ENCODE results near the gene EFNA5. TPM values are rescaled to one million over a fixed set of nuclear protein-coding genes. Genes with fewer than 3 reads are reported as not detected.

Gene EFNA5
- total RNA-seq (10 to 100 TPM; 11.5 to 11.8 TPM), polyA plus RNA-seq (1 to 10 TPM; 4.2 to 5.0 TPM)
- long read RNA-seq, donor 1, partial matches to known transcripts = 0 of 10 reads
- long read RNA-seq, donor 1, other reads (novel, unspliced or antisense) = 10 of 10 reads
- long read RNA-seq, donor 2, partial matches to known transcripts = 0 of 11 reads
- long read RNA-seq, donor 2, other reads (novel, unspliced or antisense) = 11 of 11 reads

DNA sequence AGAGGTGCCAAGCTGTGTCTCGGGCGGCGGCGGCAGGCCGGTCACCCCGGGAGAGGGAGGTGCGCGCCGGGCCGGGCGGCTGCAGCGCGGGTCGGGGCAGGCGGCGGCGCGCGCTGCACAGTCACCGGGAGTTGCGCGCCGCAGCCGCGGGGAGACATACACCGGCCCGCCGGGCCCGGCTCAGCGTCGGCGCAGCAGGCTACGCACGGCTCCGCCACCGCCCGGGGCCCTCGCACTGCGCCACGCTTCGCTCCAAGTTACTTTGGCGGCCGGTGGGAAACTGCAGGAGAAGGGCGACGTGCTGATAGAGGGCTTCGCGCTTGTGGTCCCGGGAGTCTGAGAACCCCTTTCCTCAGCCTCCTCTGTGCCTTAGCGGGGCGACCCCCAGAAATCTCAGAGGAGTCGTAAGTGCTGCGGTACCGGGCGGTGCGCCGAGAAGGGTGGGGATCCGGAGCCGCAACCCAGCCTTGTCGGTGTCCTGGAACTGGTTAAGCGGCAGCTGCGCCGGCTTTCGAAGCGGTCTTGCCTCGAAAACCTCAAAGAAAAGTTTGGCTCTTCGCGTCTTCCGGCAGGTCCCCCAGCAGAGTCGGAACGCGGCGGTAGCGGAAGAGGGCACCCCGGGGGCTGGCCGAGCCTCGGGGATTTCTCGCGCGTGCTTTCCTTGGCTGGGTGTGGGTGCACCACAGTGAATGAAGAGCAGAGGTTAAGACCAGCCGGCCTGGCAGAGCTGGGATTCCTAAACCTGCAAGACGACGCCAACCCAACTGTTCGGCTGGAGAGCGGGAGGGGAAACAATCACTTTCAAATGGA is at the start of gene EFNA5:
TSS of gene EFNA5 (minus strand) at position 6 of the 810 bp plus-strand sequence.
- intact Hi-C loops (cut with DNase I) = loop anchor here (5.0 to 10.0 kb wide), 3 partner anchors 246 to 1556 kb away; no protein-coding TSS in a partner anchor
- WGBS, 2 donors = 0 to 1% methylated on average over 50 to 84 of the region's 84 CpGs

DNA sequence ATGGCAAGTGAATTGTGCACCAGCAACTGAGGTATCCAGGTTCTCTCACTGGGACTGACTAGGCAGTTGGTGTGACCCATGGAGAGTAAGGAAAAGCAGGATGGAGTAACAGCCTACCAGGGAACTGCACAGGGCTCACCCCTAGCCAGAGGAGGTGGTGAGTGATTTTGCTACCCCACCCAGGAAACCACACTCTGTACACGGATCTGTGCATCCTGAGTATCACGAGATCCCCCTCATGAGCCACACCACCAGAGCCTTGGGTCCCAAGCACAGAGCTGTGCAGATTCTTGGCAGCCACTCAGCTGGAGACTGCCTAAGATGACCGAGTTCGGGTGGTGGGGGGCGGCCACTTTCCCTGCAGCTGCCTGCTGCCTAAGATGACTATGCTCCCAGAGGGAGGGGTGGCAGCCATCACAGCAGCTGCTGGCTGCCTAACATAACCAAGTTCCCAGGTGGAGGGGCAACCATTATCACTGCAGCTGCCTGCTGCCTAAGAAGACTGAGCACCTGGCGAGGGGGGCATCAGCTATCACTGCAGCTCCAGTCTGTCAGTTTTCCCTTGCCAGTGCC is 48.4 kb upstream of the EFNA5 start:
- intact Hi-C loops (cut with DNase I) = no loop called here
- Histone ChIP-seq H3K9me3 (ENCODE audit: control insufficient read depth, low read length) (peaks cover 5% of the 10 kb centered on the region), H3K36me3 (ENCODE audit: control insufficient read depth in 1 of 2, insufficient read depth in 2 of 2, low read length in 1 of 2) (no peaks in the 10 kb centered on the region), H3K4me1 (ENCODE audit: control insufficient read depth in 1 of 2, insufficient read depth in 2 of 2, low read length in 2 of 2) (no peaks in the 10 kb centered on the region), H3K4me3 (ENCODE audit: low read length in 2 of 2) (no peak overlapping the region), H3K27ac (ENCODE audit: low read depth in 1 of 2, low read length in 2 of 2) (no peak overlapping the region), H3K27me3 (ENCODE audit: control insufficient read depth in 1 of 2, insufficient read depth in 2 of 2, low read length in 1 of 2) (no peaks in the 10 kb centered on the region)
- DNase-seq (peak in 1 of 2 donors; percentile 56), ATAC-seq (ENCODE audit: low FRiP score) (peak; percentile 36)
- WGBS, 2 donors = 83 to 89% methylated on average over 6 of the region's 6 CpGs

More for the DNA sequence above, at the start of gene EFNA5:
- H3K27me3 ChIP-seq (ENCODE audit: control insufficient read depth in 1 of 2, insufficient read depth in 2 of 2, low read length in 1 of 2) = no peaks in the 10 kb centered on the region
- no peaks in the 10 kb centered on the region for H3K36me3 ChIP-seq (ENCODE audit: control insufficient read depth in 1 of 2, insufficient read depth in 2 of 2, low read length in 1 of 2)
- H3K27ac ChIP-seq (ENCODE audit: low read depth in 1 of 2, low read length in 2 of 2) = peak within 1 kb of the TSS in 1 of 2 donors; percentile 43
- no peaks in the 10 kb centered on the region for H3K4me1 ChIP-seq (ENCODE audit: control insufficient read depth in 1 of 2, insufficient read depth in 2 of 2, low read length in 2 of 2)
- ATAC-seq (ENCODE audit: low FRiP score) (peak; percentile 44), DNase-seq (peak; percentile 53 to 83)
- H3K4me3 ChIP-seq (ENCODE audit: low read length in 2 of 2) = peak within 1 kb of the TSS; percentile 52 to 85
- H3K9me3 ChIP-seq (ENCODE audit: control insufficient read depth, low read length) = no peaks in the 10 kb centered on the region

DNA sequence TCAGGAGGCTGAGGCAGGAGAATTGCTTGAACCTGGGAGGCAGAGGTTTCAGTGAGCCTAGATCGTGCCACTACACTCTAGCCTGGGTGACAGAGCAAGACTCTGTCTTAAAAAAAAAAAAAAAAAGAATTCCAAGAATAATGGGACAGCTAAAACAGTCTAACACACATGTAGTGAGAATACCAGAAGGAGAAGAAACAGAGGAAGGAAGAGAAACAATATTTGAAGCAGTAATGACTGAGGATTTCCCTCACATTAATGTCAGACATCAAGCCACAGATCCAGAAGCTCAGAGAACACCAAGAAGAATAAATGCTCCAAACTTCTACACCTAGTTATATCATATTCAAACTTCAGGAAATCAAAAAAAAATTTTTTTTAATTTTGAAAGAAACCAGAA is 47.1 kb upstream of the EFNA5 start:
- no peaks in the 10 kb centered on the region for H3K36me3 ChIP-seq (ENCODE audit: control insufficient read depth in 1 of 2, insufficient read depth in 2 of 2, low read length in 1 of 2)
- intact Hi-C loops (cut with DNase I) = no loop called here
- H3K4me3 ChIP-seq (ENCODE audit: low read length in 2 of 2) = no peak overlapping the region
- no peaks in the 10 kb centered on the region for H3K4me1 ChIP-seq (ENCODE audit: control insufficient read depth in 1 of 2, insufficient read depth in 2 of 2, low read length in 2 of 2)
- 71 to 88% methylated on average over 1 of the region's 1 CpG for WGBS, 2 donors
- no peak overlapping the region for H3K27ac ChIP-seq (ENCODE audit: low read depth in 1 of 2, low read length in 2 of 2)
- H3K9me3 ChIP-seq (ENCODE audit: control insufficient read depth, low read length) = peaks cover 5% of the 10 kb centered on the region
- DNase-seq (no peak), ATAC-seq (ENCODE audit: low FRiP score) (no peak)
- H3K27me3 ChIP-seq (ENCODE audit: control insufficient read depth in 1 of 2, insufficient read depth in 2 of 2, low read length in 1 of 2) = no peaks in the 10 kb centered on the region

DNA sequence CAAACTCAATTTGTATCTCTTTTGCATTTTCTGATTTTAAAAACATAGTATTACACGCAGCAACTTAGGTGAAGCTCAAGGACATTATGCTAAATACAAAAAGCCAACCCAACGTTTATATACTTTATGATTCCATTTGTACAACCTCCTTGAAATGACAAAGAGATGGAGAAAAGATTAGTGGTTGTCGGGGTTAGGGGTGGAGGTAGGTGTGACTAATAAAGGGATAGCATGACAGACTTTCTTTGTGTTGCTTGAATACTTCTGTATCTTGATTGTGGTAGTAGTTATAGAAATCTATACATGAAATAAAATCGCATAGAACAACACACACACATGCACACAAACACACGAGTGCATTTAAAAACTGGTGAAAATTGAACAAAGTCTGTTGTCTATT is 42.5 kb upstream of the EFNA5 start:
- ATAC-seq (ENCODE audit: low FRiP score) (no peak), DNase-seq (no peak)
- no peaks in the 10 kb centered on the region for H3K36me3 ChIP-seq (ENCODE audit: control insufficient read depth in 1 of 2, insufficient read depth in 2 of 2, low read length in 1 of 2)
- no peaks in the 10 kb centered on the region for H3K9me3 ChIP-seq (ENCODE audit: control insufficient read depth, low read length)
- no peak overlapping the region for H3K4me3 ChIP-seq (ENCODE audit: low read length in 2 of 2)
- no peak overlapping the region for H3K27ac ChIP-seq (ENCODE audit: low read depth in 1 of 2, low read length in 2 of 2)
- WGBS, 2 donors = 81 to 83% methylated on average over 5 of the region's 5 CpGs
- intact Hi-C loops (cut with DNase I) = no loop called here
- no peaks in the 10 kb centered on the region for H3K27me3 ChIP-seq (ENCODE audit: control insufficient read depth in 1 of 2, insufficient read depth in 2 of 2, low read length in 1 of 2)
- no peaks in the 10 kb centered on the region for H3K4me1 ChIP-seq (ENCODE audit: control insufficient read depth in 1 of 2, insufficient read depth in 2 of 2, low read length in 2 of 2)

DNA sequence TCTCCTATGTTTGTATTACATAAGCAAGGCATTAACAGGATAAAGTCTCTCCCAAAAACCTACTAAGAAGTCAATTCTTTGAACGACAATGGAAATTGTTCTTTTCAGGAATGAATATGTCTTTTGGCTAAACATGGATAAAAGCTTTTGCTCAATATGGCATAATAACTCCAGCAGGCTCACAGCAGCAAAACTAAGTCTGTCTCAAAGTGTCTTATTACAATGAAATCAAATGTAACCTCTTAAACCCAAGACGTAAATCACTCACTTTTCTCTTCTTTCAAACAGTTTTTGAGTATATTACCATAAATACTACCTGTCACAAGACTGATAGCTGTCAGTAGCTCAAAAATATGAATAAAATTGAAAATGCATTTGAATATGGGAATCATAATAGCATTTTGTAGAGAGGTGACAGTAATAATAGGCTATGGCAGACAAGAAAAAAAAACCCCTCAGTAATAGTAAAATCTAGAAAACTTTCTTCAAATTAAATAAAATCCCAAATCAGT is 41.7 kb upstream of the EFNA5 start:
- intact Hi-C loops (cut with DNase I) = no loop called here
- H3K4me3 ChIP-seq (ENCODE audit: low read length in 2 of 2) = no peak overlapping the region
- ATAC-seq (ENCODE audit: low FRiP score) (no peak), DNase-seq (no peak)
- H3K27me3 ChIP-seq (ENCODE audit: control insufficient read depth in 1 of 2, insufficient read depth in 2 of 2, low read length in 1 of 2) = no peaks in the 10 kb centered on the region
- H3K36me3 ChIP-seq (ENCODE audit: control insufficient read depth in 1 of 2, insufficient read depth in 2 of 2, low read length in 1 of 2) = no peaks in the 10 kb centered on the region
- WGBS, 2 donors = 77 to 79% methylated on average over 2 of the region's 2 CpGs
- H3K4me1 ChIP-seq (ENCODE audit: control insufficient read depth in 1 of 2, insufficient read depth in 2 of 2, low read length in 2 of 2) = no peaks in the 10 kb centered on the region
- no peak overlapping the region for H3K27ac ChIP-seq (ENCODE audit: low read depth in 1 of 2, low read length in 2 of 2)
- H3K9me3 ChIP-seq (ENCODE audit: control insufficient read depth, low read length) = no peaks in the 10 kb centered on the region

DNA sequence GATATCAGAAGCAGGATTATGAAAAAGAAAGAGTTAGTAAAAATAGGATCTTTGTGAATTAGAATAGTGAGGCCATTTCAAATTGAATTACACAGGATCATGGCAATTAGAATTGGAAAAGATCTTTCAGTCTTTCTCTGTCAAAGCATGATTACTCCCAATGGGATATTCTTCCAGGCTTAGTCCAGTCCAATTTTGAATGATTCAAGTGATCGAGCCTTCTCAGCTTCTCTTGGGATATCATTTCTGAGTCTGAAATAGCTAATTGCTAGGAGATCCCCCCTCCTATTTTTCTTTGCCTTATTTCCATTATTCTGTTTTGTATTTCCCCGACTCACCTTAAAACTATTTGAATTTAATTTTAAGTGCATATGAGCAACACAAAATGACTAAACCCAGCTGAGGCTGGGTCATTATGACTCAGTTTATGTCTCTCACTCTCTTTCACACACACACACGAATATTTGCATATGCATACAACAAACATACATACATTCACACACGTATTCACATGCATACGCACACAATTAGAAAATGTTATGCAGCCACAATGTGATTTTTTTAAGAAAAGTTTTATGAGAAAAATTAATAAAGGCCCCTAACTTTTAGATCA is 34.8 kb upstream of the EFNA5 start:
- H3K4me3 ChIP-seq (ENCODE audit: low read length in 2 of 2) = no peak overlapping the region
- ATAC-seq (ENCODE audit: low FRiP score) = no peak
- DNase-seq = no peak
- no peaks in the 10 kb centered on the region for H3K4me1 ChIP-seq (ENCODE audit: control insufficient read depth in 1 of 2, insufficient read depth in 2 of 2, low read length in 2 of 2)
- WGBS, 2 donors = 64% methylated on average over 5 of the region's 5 CpGs
- no peaks in the 10 kb centered on the region for H3K36me3 ChIP-seq (ENCODE audit: control insufficient read depth in 1 of 2, insufficient read depth in 2 of 2, low read length in 1 of 2)
- intact Hi-C loops (cut with DNase I) = no loop called here
- no peak overlapping the region for H3K27ac ChIP-seq (ENCODE audit: low read depth in 1 of 2, low read length in 2 of 2)
- no peaks in the 10 kb centered on the region for H3K27me3 ChIP-seq (ENCODE audit: control insufficient read depth in 1 of 2, insufficient read depth in 2 of 2, low read length in 1 of 2)
- no peaks in the 10 kb centered on the region for H3K9me3 ChIP-seq (ENCODE audit: control insufficient read depth, low read length)

DNA sequence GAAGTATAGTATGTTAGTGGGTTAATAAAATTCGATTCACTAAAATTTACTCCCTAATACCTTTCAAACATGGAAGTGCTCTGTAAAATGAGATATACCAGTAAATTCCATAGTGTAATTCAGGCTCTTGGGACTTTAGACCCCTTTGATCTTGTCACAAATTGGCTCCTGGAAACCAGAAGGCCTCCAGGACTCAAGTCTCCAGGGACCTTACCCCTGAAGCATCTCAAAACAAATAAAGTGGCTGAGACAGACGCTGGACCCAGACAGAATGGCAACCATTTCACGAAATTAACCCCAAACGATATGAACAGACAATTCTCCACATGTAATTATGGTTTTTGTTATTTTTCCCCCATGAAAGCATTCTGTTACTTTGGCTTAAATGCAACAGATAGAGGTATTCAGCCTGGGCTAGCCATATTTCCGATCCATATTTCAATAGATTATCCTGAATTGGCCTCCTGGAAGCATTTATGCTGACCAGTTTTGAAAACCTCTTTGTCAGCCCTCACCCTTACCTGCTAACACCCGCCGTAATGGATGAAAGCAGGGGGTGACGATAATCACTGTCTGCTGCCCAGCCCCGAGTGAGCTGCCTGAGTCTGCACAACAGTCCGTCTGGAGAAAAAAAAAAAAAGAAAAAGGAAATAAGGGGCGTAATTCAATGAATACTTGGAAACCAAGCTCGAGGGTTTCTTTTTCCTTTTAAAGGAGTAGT is 34.1 kb upstream of the EFNA5 start:
- Histone ChIP-seq H3K9me3 (ENCODE audit: control insufficient read depth, low read length) (no peaks in the 10 kb centered on the region), H3K4me3 (ENCODE audit: low read length in 2 of 2) (no peak overlapping the region), H3K27ac (ENCODE audit: low read depth in 1 of 2, low read length in 2 of 2) (no peak overlapping the region), H3K4me1 (ENCODE audit: control insufficient read depth in 1 of 2, insufficient read depth in 2 of 2, low read length in 2 of 2) (no peaks in the 10 kb centered on the region), H3K36me3 (ENCODE audit: control insufficient read depth in 1 of 2, insufficient read depth in 2 of 2, low read length in 1 of 2) (no peaks in the 10 kb centered on the region), H3K27me3 (ENCODE audit: control insufficient read depth in 1 of 2, insufficient read depth in 2 of 2, low read length in 1 of 2) (no peaks in the 10 kb centered on the region)
- WGBS, 2 donors = 37 to 39% methylated on average over 12 of the region's 12 CpGs
- DNase-seq = no peak
- intact Hi-C loops (cut with DNase I) = no loop called here
- no peak for ATAC-seq (ENCODE audit: low FRiP score)

DNA sequence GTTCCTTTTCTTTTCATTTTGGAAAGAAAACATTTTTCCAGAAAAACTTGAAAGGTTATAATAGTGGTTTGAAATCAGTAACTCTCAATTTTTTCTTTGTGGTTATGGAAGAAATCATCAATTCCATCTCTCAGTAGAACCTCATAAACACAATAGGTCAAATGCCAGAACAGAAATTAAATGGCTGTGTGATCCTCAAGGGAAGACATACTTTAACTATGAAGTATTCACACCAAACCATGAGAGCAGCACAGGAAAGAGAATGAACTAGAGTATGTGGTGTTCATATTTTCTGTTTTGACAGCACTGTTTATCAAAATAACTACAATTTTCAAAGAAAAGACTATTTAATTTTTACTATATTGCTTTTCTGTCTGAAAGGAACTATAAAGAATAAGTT is 29.7 kb upstream of the EFNA5 start:
- Histone ChIP-seq H3K4me1 (ENCODE audit: control insufficient read depth in 1 of 2, insufficient read depth in 2 of 2, low read length in 2 of 2) (no peaks in the 10 kb centered on the region), H3K36me3 (ENCODE audit: control insufficient read depth in 1 of 2, insufficient read depth in 2 of 2, low read length in 1 of 2) (no peaks in the 10 kb centered on the region), H3K4me3 (ENCODE audit: low read length in 2 of 2) (no peak overlapping the region), H3K27ac (ENCODE audit: low read depth in 1 of 2, low read length in 2 of 2) (no peak overlapping the region), H3K27me3 (ENCODE audit: control insufficient read depth in 1 of 2, insufficient read depth in 2 of 2, low read length in 1 of 2) (no peaks in the 10 kb centered on the region), H3K9me3 (ENCODE audit: control insufficient read depth, low read length) (peaks cover 2% of the 10 kb centered on the region)
- no peak for ATAC-seq (ENCODE audit: low FRiP score)
- no peak for DNase-seq
- intact Hi-C loops (cut with DNase I) = no loop called here

Data from aorta (tissue), 5 donors.